ENCODE data around the gene IL22RA2. TPM values are rescaled to one million over a fixed set of nuclear protein-coding genes. Genes with fewer than 3 reads are reported as not detected.

IL22RA2 gene
- polyA plus RNA-seq, 1 donor (not counting 4 experiments of a cell fraction or from before 2014, with no cell fraction given) = 0.03 TPM

DNA sequence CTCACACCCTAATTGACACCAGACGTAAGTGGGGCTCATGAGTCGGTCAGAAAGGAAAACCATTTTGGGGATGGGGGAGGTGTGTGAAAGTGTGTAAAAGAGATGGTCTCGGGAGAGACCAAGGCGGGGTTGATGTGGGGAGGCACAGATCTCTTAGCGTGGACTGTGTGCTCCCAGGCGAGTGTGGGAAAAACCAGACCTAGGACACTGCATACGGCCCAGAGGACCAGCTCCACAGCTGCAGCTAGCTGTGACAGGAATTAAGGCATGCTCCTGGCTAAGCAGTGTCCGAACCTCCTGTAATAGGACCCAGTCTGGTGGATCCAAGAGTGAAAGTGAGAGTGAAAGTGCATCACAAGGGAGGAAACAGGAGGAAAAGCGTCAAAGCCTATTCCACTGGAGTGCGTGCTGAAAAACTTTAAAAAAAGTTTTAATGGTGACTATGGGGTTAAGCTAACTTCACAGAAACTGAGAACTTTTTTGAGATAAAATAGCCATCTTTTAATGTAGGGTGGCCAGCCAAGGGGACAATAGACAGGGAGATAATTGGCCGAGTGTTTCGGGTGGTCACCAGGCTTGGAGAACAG lies 9.6 kb downstream of the IL22RA2 start:
- TF ChIP-seq CTCF (optimal IDR thresholded peaks at IDR 0.05 in 1 of 3, IDR thresholded peaks at IDR 0.05 in 1 of 3, conservative IDR thresholded peaks at IDR 0.05 in 1 of 3; ENCODE audit: extremely low read depth in 1 of 3, insufficient read depth in 2 of 3, low read length in 3 of 3) (no peak), EZH2 (IDR thresholded peaks at IDR 0.05; ENCODE audit: low read length) (no peak)
- Histone ChIP-seq H2AFZ (ENCODE audit: control insufficient read depth, low read length) (no peak overlapping the region), H3K4me2 (ENCODE audit: control insufficient read depth, extremely low read depth, insufficient read depth, low read depth, low read length) (no peak overlapping the region), H3K4me3 (ENCODE audit: control insufficient read depth in 2 of 3, extremely low read depth in 1 of 3, insufficient read depth in 2 of 3, low read depth in 1 of 3, low read length in 3 of 3) (no peak overlapping the region), H4K20me1 (ENCODE audit: control insufficient read depth, extremely low read depth, insufficient read depth, low read length) (no peaks in the 10 kb centered on the region), H3K36me3 (ENCODE audit: control insufficient read depth in 2 of 2, extremely low read depth in 1 of 2, insufficient read depth in 2 of 2, low read length in 2 of 2) (no peaks in the 10 kb centered on the region), H3K9me1 (ENCODE audit: control insufficient read depth, extremely low read depth, insufficient read depth, low read length) (no peaks in the 10 kb centered on the region), H3K27me3 (ENCODE audit: control insufficient read depth, extremely low read depth, insufficient read depth, low read length) (no peaks in the 10 kb centered on the region), H3K4me1 (ENCODE audit: control insufficient read depth, extremely low read depth, insufficient read depth, low read length) (peaks cover 28% of the 10 kb centered on the region), H3K79me2 (ENCODE audit: control insufficient read depth, insufficient read depth, low read length) (no peaks in the 10 kb centered on the region), H3K9ac (ENCODE audit: control insufficient read depth, extremely low read depth, insufficient read depth, low read length) (no peak overlapping the region), H3K9me3 (ENCODE audit: control insufficient read depth, low read depth, low read length) (peaks cover 6% of the 10 kb centered on the region), H3K27ac (ENCODE audit: control insufficient read depth, insufficient read depth, low read length) (no peak overlapping the region)
- FAIRE-seq (no peak), DNase-seq (ENCODE audit: low read depth, low spot score) (no peak)
- dilution Hi-C loops (cut with MboI; ENCODE audit: extremely low pct_ligation_motif_present, low sequenced_read_pairs) = no loop called here

GRCh38 chr6:137162692-137163306 lies 10.6 kb downstream of the IL22RA2 start:
- dilution Hi-C loops (cut with MboI; ENCODE audit: extremely low pct_ligation_motif_present, low sequenced_read_pairs) = no loop called here
- no peaks in the 10 kb centered on the region for H3K27me3 ChIP-seq (ENCODE audit: control insufficient read depth, extremely low read depth, insufficient read depth, low read length)
- peaks cover 34% of the 10 kb centered on the region for H3K4me1 ChIP-seq (ENCODE audit: control insufficient read depth, extremely low read depth, insufficient read depth, low read length)
- H3K9ac ChIP-seq (ENCODE audit: control insufficient read depth, extremely low read depth, insufficient read depth, low read length) = no peak overlapping the region
- no peak for DNase-seq (ENCODE audit: low read depth, low spot score)
- no peak for FAIRE-seq
- no peak for TF ChIP-seq EZH2 (IDR thresholded peaks at IDR 0.05; ENCODE audit: low read length)
- TF ChIP-seq CTCF (optimal IDR thresholded peaks at IDR 0.05 in 1 of 3, IDR thresholded peaks at IDR 0.05 in 1 of 3, conservative IDR thresholded peaks at IDR 0.05 in 1 of 3; ENCODE audit: extremely low read depth in 1 of 3, insufficient read depth in 2 of 3, low read length in 3 of 3) = no peak
- H4K20me1 ChIP-seq (ENCODE audit: control insufficient read depth, extremely low read depth, insufficient read depth, low read length) = no peaks in the 10 kb centered on the region
- no peaks in the 10 kb centered on the region for H3K36me3 ChIP-seq (ENCODE audit: control insufficient read depth in 2 of 2, extremely low read depth in 1 of 2, insufficient read depth in 2 of 2, low read length in 2 of 2)
- H3K9me3 ChIP-seq (ENCODE audit: control insufficient read depth, low read depth, low read length) = peaks cover 6% of the 10 kb centered on the region
- no peak overlapping the region for H3K4me2 ChIP-seq (ENCODE audit: control insufficient read depth, extremely low read depth, insufficient read depth, low read depth, low read length)
- no peak overlapping the region for H3K4me3 ChIP-seq (ENCODE audit: control insufficient read depth in 2 of 3, extremely low read depth in 1 of 3, insufficient read depth in 2 of 3, low read depth in 1 of 3, low read length in 3 of 3)
- H3K27ac ChIP-seq (ENCODE audit: control insufficient read depth, insufficient read depth, low read length) = no peak overlapping the region
- no peaks in the 10 kb centered on the region for H3K9me1 ChIP-seq (ENCODE audit: control insufficient read depth, extremely low read depth, insufficient read depth, low read length)
- H3K79me2 ChIP-seq (ENCODE audit: control insufficient read depth, insufficient read depth, low read length) = no peaks in the 10 kb centered on the region
- H2AFZ ChIP-seq (ENCODE audit: control insufficient read depth, low read length) = no peak overlapping the region
